Small intestine (tissue), 7 donors: ENCODE results near the gene ZNF791. TPM values are rescaled to one million over a fixed set of nuclear protein-coding genes. Genes with fewer than 3 reads are reported as not detected.

Source experiments
- DNase-seq, 2 donors: peaks; one replicate each; pipeline versions ENCODE4 v3.0.0 to v3.0.0-alpha.2; 2013
- FAIRE-seq: peaks from 2 replicates; lab custom pipeline; 2012; peaks lifted over from hg19 to GRCh38; lab: Jason Lieb, UNC
- H3K27ac ChIP-seq, 3 donors: one replicate each; pipeline ENCODE4 v1.5.1; 2013; ENCODE audit warnings: low read length in 2 of 3, mild to moderate bottlenecking in 2 of 3, control low read depth in 1 of 3, inconsistent platforms in 1 of 3, low read depth in 1 of 3, moderate library complexity in 1 of 3
- H3K27me3 ChIP-seq, 3 donors: one replicate each; pipeline ENCODE4 v1.6.1; 2013; ENCODE audit warnings: low read length in 3 of 3, inconsistent platforms in 1 of 3; ENCODE audit not compliant: control insufficient read depth in 3 of 3, insufficient read depth in 3 of 3
- H3K36me3 ChIP-seq, 3 donors: one replicate each; pipeline ENCODE4 v1.6.1; 2013; ENCODE audit warnings: low read length in 3 of 3, inconsistent platforms in 1 of 3, low read depth in 1 of 3, mild to moderate bottlenecking in 1 of 3, moderate library complexity in 1 of 3; ENCODE audit not compliant: control insufficient read depth in 3 of 3, insufficient read depth in 2 of 3
- H3K4me1 ChIP-seq, 3 donors: one replicate each; pipeline ENCODE4 v1.6.1; 2013; ENCODE audit warnings: low read length in 2 of 3, inconsistent platforms in 1 of 3, low read depth in 1 of 3, mild to moderate bottlenecking in 1 of 3, moderate library complexity in 1 of 3; ENCODE audit not compliant: control insufficient read depth in 3 of 3, insufficient read depth in 2 of 3
- H3K4me3 ChIP-seq, 3 donors: one replicate each; pipeline ENCODE4 v1.5.1; 2013; ENCODE audit warnings: low read length in 3 of 3, control low read depth in 1 of 3, inconsistent platforms in 1 of 3, low read depth in 1 of 3, mild to moderate bottlenecking in 1 of 3, moderate library complexity in 1 of 3
- H3K9me3 ChIP-seq, 2 donors: one replicate each; pipeline ENCODE4 v1.6.1; 2013; ENCODE audit warnings: low read depth in 1 of 2, low read length in 1 of 2; ENCODE audit not compliant: control insufficient read depth in 2 of 2, insufficient read depth in 1 of 2
- WGBS, 3 donors: extraction: QIAGEN DNeasy Blood & Tissue Kit; methylation state at CpG; one replicate each; pipeline ENCODE4 v1.1.7; 2013; 5-methylcytosine and 5-hydroxymethylcytosine counted together
- polyA plus RNA-seq, 4 donors: library from polyadenylated mRNA; stranded (reverse) in 3 of 4; unstranded in 1 of 4; fragments of 200-250 nt in 3 of 4; fragments of 120-200 nt in 1 of 4; gene quantifications; one replicate each; pipeline versions ENCODE4 v1.2.1 to v1.2.3, GENCODE V29; 2013
- donor health status: healthy with polysubstance abuse.
- donor health status: control.
- donor health status: control.
- donor health status: Bipolar disorder and iron deficiency.
- donor health status: healthy.

The ZNF791 gene
- polyA plus RNA-seq, 4 donors, result 4.7 to 17.7 (median 5.8) TPM

DNA sequence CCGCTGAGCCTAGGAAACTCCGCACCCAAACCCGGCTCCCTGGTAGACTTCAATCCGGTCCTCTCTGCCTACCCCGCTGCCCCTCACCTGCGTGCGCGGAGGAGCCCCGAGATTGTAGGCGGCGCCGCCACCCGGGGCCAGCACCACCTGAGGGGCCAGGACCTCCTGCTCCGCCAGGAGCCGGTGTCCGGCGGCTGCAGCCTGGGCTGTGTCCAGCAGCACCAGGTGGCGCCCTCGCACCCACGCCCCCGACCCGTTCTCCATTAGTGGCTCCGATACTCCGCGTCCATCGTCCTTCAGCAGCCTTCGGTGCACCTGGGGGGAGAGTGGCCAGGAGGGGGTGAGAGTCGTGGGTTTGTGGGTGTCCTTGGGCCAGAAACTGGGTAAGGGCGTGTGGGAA is 37.4 kb downstream of the ZNF791 start:
- H3K4me3 ChIP-seq, result peak overlapping the region in 2 of 3 donors; percentile 27 to 35
- no peak for FAIRE-seq
- H3K36me3 ChIP-seq, result peaks cover 0 to 13% (median 0%) of the 10 kb centered on the region in 3 donors
- WGBS, 3 donors, result 21 to 55% (median 29%) methylated on average over 23 to 29 of the region's 29 CpGs
- no peaks in the 10 kb centered on the region for H3K27me3 ChIP-seq
- peak in 1 of 2 donors; percentile 25 for DNase-seq
- peaks cover 0 to 4% (median 0%) of the 10 kb centered on the region in 3 donors for H3K4me1 ChIP-seq
- H3K9me3 ChIP-seq, result no peaks in the 10 kb centered on the region
- no peak overlapping the region for H3K27ac ChIP-seq

DNA sequence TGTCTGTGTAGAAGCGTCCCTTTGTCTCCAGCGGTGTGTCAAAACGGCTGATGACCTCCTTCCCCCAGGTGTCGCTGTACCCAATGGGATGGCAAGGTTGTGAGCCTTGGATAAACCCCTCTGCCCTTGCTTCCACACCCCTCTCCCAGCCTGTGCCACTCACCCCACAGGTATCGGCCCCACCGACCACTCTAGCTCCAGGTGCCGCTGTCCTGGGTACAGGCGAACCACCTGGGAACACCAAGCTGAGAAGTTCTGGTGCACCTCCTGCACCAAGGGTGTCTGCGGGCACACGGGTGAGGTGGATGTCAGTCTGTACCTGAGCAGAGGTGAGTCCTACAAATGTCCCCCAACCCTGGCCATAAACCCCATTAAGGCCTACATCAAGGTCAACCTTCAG is 39.2 kb downstream of the ZNF791 start:
- no peak for FAIRE-seq

DNA sequence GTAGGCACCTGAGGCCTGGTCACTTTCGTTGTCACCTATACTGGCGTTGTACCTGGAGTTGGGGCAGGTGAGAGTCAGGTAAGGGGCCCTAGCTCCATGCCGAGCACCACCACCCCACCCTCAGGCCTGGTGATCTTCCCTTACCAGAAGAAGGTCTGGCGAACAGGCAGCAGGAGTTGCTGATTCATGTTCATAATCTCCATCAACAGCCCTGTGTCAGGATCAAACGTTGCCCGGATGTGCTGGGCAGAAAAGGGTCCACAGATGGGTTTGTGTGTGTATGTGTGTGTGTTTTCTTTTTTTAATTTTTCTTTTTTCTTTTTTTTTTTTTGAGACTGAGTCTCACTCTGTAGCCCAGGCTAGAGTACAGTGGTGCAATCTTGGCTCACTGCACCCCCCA is 41.5 kb downstream of the ZNF791 start:
- FAIRE-seq (no peak), DNase-seq (no peak)
- no peak overlapping the region for H3K4me3 ChIP-seq
- H3K36me3 ChIP-seq, result peaks cover 0 to 43% (median 3%) of the 10 kb centered on the region in 3 donors
- peaks cover 0 to 4% (median 0%) of the 10 kb centered on the region in 3 donors for H3K4me1 ChIP-seq
- WGBS, 3 donors, result 90 to 95% (median 93%) methylated on average over 6 of the region's 6 CpGs
- H3K9me3 ChIP-seq, result no peaks in the 10 kb centered on the region
- H3K27ac ChIP-seq, result no peak overlapping the region
- no peaks in the 10 kb centered on the region for H3K27me3 ChIP-seq

More for the DNA sequence above, 39.2 kb downstream of the ZNF791 start:
- DNase-seq, result no peak
- H3K27ac ChIP-seq, result no peak overlapping the region
- H3K4me1 ChIP-seq, result peaks cover 0 to 4% (median 0%) of the 10 kb centered on the region in 3 donors
- no peak overlapping the region for H3K4me3 ChIP-seq
- no peaks in the 10 kb centered on the region for H3K27me3 ChIP-seq
- WGBS, 3 donors, result 94 to 97% (median 97%) methylated on average over 10 of the region's 10 CpGs
- no peaks in the 10 kb centered on the region for H3K9me3 ChIP-seq
- peaks cover 0 to 24% (median 0%) of the 10 kb centered on the region in 3 donors for H3K36me3 ChIP-seq

DNA sequence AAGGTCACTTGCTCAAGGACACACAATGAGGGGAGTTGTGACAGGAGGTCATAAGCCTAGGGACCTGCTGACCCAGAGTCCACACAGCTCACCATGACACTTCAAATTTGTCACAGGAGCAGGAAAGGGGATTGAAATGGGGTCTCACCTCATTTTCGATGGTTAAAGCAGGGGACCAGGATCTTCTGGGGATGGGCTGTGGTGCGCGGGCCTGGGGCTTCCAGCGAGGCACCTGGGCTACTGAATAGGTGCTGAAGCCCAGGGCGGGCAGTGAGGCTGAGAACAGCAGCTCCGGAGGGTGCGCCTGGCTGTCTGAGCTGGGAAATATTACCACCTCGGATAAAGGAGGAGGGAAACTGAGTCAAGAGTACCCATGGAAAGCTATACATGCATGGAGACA is 44.8 kb downstream of the ZNF791 start:
- WGBS, 3 donors, result 94 to 96% (median 96%) methylated on average over 8 of the region's 8 CpGs
- H3K4me3 ChIP-seq, result no peak overlapping the region

DNA sequence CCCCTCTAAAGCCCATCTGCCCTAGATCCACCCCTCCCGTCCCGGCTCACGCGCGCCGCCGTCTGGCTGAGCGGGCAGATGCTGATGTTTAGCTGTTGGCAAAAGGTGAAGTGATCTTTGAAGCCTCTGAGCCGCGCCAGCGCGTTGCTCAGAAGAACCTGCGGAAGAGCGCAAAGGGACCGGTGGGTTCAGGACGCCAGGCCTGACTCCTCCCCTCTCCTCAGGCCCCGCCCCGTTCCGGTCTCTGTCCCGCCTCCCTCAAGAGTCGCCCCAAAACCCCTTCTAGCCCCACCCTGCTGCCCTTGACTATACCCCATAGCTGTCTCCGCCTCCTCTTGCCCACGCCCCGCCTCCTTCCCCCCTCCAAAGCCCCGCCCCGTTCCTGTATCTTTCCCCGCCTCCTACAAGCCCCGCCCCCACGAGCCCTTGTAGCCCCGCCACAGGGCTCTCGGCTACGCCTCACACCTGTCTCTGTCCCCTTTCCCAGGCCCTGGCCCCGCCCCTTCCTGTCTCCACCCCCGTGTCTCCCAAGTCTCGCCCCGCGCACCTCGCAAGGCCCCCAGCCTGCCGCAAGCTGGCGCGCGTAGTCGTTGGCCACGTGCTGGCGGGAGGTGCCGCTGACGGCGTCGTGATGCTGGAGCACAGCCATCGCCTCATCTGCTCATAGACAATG is 46.3 kb downstream of the ZNF791 start:
- DNase-seq (no peak), FAIRE-seq (no peak)
- Histone ChIP-seq H3K27me3 (no peaks in the 10 kb centered on the region), H3K9me3 (no peaks in the 10 kb centered on the region), H3K4me3 (no peak overlapping the region), H3K27ac (no peak overlapping the region), H3K36me3 (peaks cover 4 to 69% (median 10%) of the 10 kb centered on the region in 3 donors), H3K4me1 (no peaks in the 10 kb centered on the region)
- 76 to 90% (median 86%) methylated on average over 47 to 50 of the region's 50 CpGs for whole genome bisulfite sequencing, 3 donors

More for the DNA sequence above, 44.8 kb downstream of the ZNF791 start:
- no peak for FAIRE-seq
- H3K9me3 ChIP-seq, result no peaks in the 10 kb centered on the region
- DNase-seq, result no peak
- peaks cover 0 to 63% (median 9%) of the 10 kb centered on the region in 3 donors for H3K36me3 ChIP-seq
- H3K4me1 ChIP-seq, result no peaks in the 10 kb centered on the region
- no peaks in the 10 kb centered on the region for H3K27me3 ChIP-seq
- H3K27ac ChIP-seq, result no peak overlapping the region

DNA sequence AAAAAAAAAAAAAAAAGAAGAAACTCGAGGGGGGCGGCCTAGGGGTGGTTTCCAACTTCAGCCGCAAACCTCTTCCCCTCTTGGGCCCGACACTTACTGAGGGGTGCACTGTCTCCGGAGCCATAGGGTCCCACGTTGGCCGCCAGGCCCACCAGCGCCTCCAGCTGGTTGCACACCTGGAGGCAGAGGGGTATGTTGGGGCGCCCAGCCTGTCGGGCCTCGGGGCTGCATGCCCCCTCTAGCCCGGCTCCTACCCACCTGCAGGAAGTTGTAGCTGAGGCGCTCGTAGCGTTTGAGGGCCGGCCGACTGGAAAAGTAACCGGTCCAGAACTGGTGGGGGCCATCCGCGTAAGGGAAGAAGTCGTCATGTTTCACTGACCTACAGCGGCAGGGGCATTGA is 47.2 kb downstream of the ZNF791 start:
- H3K36me3 ChIP-seq, result peaks cover 4 to 73% (median 11%) of the 10 kb centered on the region in 3 donors
- no peaks in the 10 kb centered on the region for H3K9me3 ChIP-seq
- no peak overlapping the region for H3K4me3 ChIP-seq
- FAIRE-seq, result no peak
- DNase-seq, result no peak
- 96 to 99% (median 96%) methylated on average over 20 to 22 of the region's 22 CpGs for WGBS, 3 donors
- no peaks in the 10 kb centered on the region for H3K27me3 ChIP-seq
- H3K27ac ChIP-seq, result no peak overlapping the region
- H3K4me1 ChIP-seq, result no peaks in the 10 kb centered on the region

DNA sequence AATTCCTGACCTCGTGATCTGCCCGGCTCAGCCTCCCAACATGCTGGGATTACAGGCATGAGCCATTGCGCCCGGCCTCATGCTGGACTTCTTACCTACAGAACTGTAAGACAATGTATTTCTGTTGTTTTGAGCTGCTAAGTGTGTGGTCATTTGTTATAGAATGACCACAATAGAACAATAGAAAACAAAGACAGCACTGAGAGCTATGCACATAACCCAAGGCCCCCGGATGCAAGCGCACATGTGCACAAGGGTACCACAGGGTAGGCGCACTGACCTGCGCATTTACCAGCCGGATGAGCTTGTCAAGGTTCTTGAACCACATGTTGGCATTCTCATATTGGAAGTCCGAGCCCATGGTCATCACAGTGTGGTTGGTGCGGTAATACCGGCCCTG is 50.3 kb downstream of the ZNF791 start:
- peaks cover 0 to 3% (median 2%) of the 10 kb centered on the region in 3 donors for H3K4me1 ChIP-seq
- no peaks in the 10 kb centered on the region for H3K9me3 ChIP-seq
- H3K27me3 ChIP-seq, result no peaks in the 10 kb centered on the region
- no peak overlapping the region for H3K27ac ChIP-seq
- H3K4me3 ChIP-seq, result no peak overlapping the region
- 94 to 96% (median 95%) methylated on average over 12 of the region's 12 CpGs for WGBS, 3 donors
- no peak for DNase-seq
- FAIRE-seq, result no peak
- H3K36me3 ChIP-seq, result peaks cover 7 to 78% (median 8%) of the 10 kb centered on the region in 3 donors

DNA sequence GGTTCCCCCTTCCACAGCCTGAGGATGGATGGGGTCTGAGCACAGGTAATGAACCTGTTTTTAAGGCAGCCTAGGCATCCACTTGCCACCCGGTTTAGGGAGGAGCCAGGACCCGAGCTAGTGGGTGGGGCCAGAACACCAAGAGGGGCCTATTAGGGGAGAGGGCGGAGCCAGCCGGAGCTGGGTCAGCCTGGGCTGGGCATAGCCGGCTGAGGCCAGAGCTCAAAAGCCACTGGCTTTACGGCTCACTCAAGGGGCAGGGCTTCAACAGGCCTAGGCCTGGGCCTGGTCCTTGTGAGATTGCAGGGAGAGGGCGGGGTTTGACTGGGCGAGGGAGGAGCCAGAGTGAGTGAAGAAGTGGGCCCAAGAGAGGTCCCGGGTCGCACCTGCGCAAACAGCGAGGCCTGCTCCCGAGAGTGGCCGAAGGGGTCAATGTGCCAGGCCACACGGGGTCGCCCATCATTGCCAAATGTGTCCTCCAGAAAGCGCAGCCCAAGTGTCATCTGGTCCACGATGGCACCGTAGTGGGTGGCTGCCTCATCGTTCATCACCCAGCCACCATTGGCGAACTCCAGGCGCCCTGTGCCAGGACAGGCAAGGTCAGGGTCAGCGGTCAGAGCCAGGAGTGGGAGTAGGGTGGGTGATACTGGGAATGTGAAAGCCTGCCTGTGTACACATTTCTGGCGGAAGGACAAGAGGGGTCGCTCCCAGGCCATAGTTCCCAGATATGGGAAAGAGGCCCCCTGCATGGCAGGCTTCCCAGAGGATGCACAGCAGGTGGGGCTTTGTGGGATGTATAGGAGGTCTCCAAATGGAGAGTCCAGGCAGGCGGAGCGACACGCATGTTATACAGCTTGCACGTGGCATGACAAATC is 53.9 kb downstream of the ZNF791 start:
- Histone ChIP-seq H3K36me3 (peaks cover 2 to 68% (median 7%) of the 10 kb centered on the region in 3 donors), H3K9me3 (no peaks in the 10 kb centered on the region), H3K27me3 (no peaks in the 10 kb centered on the region), H3K4me3 (no peak overlapping the region), H3K27ac (peak overlapping the region in 1 of 3 donors; percentile 66), H3K4me1 (peaks cover 7 to 16% (median 12%) of the 10 kb centered on the region in 3 donors)
- FAIRE-seq (no peak), DNase-seq (no peak)
- 84 to 87% (median 84%) methylated on average over 29 of the region's 29 CpGs for WGBS, 3 donors
